HG03103 (cell line): ENCODE data around the gene FXYD3.

Experiments
- ATAC-seq: cut with Tn5 transposase; IDR thresholded peaks from one replicate; pipeline ENCODE4 v1.9.1; 2021; ENCODE audit warnings: low read depth; ENCODE audit not compliant: unreplicated experiment

The FXYD3 gene

GRCh38 chr19:35157431-35157830, 41.8 kb downstream of the FXYD3 start:
- no peak for ATAC-seq

GRCh38 chr19:35159606-35160005, 44.0 kb downstream of the FXYD3 start:
- no peak for ATAC-seq

GRCh38 chr19:35160629-35161433, 45.2 kb downstream of the FXYD3 start:
- no peak for ATAC-seq

- ATAC-seq, result no peak
These were observed 45.8 kb downstream of the FXYD3 start for GRCh38 chr19:35161434-35161743.

GRCh38 chr19:35162471-35163326, 47.1 kb downstream of the FXYD3 start:
- no peak for ATAC-seq

GRCh38 chr19:35164418-35164817, 48.8 kb downstream of the FXYD3 start:
- no peak for ATAC-seq

GRCh38 chr19:35165200-35166058, 49.8 kb downstream of the FXYD3 start:
- no peak for ATAC-seq

GRCh38 chr19:35166100-35167063, 50.8 kb downstream of the FXYD3 start:
- ATAC-seq, result no peak

GRCh38 chr19:35167251-35168119, 51.9 kb downstream of the FXYD3 start:
- ATAC-seq, result no peak

GRCh38 chr19:35168196-35168595, 52.6 kb downstream of the FXYD3 start:
- no peak for ATAC-seq

- ATAC-seq, result no peak
These were observed 53.8 kb downstream of the FXYD3 start for GRCh38 chr19:35169221-35169995.

GRCh38 chr19:35170359-35171061, 54.9 kb downstream of the FXYD3 start:
- ATAC-seq, result no peak

- no peak for ATAC-seq
These were observed 56.1 kb downstream of the FXYD3 start for GRCh38 chr19:35171730-35172129.
